GM12878 (cell line): ENCODE data around the gene ENO2. TPM values are rescaled to one million over a fixed set of nuclear protein-coding genes. Genes with fewer than 3 reads are reported as not detected.
A peak's percentile ranks its signal among the peaks of the same experiment; 100 is the strongest.

Source experiments
- ATAC-seq: fragments of 200-7000 bp; cut with Tn5 transposase; 3 replicates; pipeline ENCODE4 v1.9.1; 2020; ENCODE audit warnings: mild to moderate bottlenecking, moderate library complexity
- BruUV-seq: library from RNA; stranded (reverse); fragments of 400-500 nt; replicated peaks from 2 replicates; lab custom pipeline; 2021; lab: Mats Ljungman, UMichigan
- CTCF ChIA-PET: fragments of 300-600 bp; sonication (Branson Sonifier 250); formaldehyde crosslinking; extraction: SDS; loops from one replicate; lab custom pipeline; 2021; ENCODE audit warnings: inconsistent platforms; lab: Yijun Ruan, JAX
- POLR2A ChIA-PET: fragments of 350-600 bp; formaldehyde crosslinking; extraction: SDS; loops from one replicate; lab custom pipeline; 2021; ENCODE audit warnings: inconsistent platforms; lab: Charles Lee
- RAD21 ChIA-PET: fragments of 300-600 bp; sonication (Branson Sonifier 250); formaldehyde crosslinking; loops from one replicate; lab custom pipeline; 2023; ENCODE audit warnings: antibody characterized with exemption; ENCODE audit not compliant: unreplicated experiment; lab: Charles Lee
- SMC1A ChIA-PET: fragments of 300-600 bp; sonication (Branson Sonifier 250); formaldehyde crosslinking; loops from one replicate; lab custom pipeline; 2023; ENCODE audit not compliant: unreplicated experiment, uncharacterized antibody; lab: Charles Lee
- DNase-seq: peaks from one replicate; pipeline ENCODE4 v3.0.0-alpha.2; 2011; ENCODE audit warnings: low read depth, low spot score
- FAIRE-seq: peaks from 3 replicates; lab custom pipeline; 2011; peaks lifted over from hg19 to GRCh38; lab: Jason Lieb, UNC
- H2AFZ ChIP-seq: 2 replicates; pipeline ENCODE4 v1.6.0; 2011; ENCODE audit warnings: low read depth, low read length, control low read depth; ENCODE audit not compliant: control insufficient read depth
- H3K27ac ChIP-seq: 2 replicates; pipeline ENCODE4 v1.5.1; 2011; ENCODE audit warnings: control low read depth; ENCODE audit not compliant: control insufficient read depth, insufficient read depth
- H3K27me3 ChIP-seq, 2 experiments: replicated peaks in 1 of 2; 2 replicates each; pipeline versions ENCODE4 v1.6.0 to v1.6.1; 2011; ENCODE audit warnings: low read length in 1 of 2; ENCODE audit not compliant: control insufficient read depth in 2 of 2, insufficient read depth in 2 of 2
- H3K36me3 ChIP-seq, 2 experiments: 2 replicates each; pipeline ENCODE4 v1.5.1; 2011; ENCODE audit warnings: low read length in 1 of 2; ENCODE audit not compliant: control insufficient read depth in 2 of 2, insufficient read depth in 2 of 2
- H3K4me1 ChIP-seq: 2 replicates; pipeline ENCODE4 v1.6.1; 2011; ENCODE audit warnings: mild to moderate bottlenecking, low read length, moderate library complexity, mixed read lengths; ENCODE audit not compliant: control insufficient read depth, insufficient read depth
- H3K4me2 ChIP-seq: 2 replicates; pipeline ENCODE4 v1.6.0; 2011; ENCODE audit warnings: control low read depth; ENCODE audit not compliant: control insufficient read depth, insufficient read depth
- H3K4me3 ChIP-seq: fragments of 200-600 bp; sonication (generic); 2 replicates; pipeline ENCODE4 v1.5.1; 2016
- H3K79me2 ChIP-seq: 2 replicates; pipeline ENCODE4 v1.6.0; 2011; ENCODE audit warnings: low read length; ENCODE audit not compliant: control insufficient read depth, insufficient read depth
- H3K9ac ChIP-seq: 2 replicates; pipeline ENCODE4 v1.8.0; 2011; ENCODE audit warnings: low read length, control low read depth, mixed read lengths; ENCODE audit not compliant: control insufficient read depth, insufficient read depth
- H3K9me3 ChIP-seq: replicated peaks from 3 replicates; pipeline ENCODE4 v1.5.1; 2011; ENCODE audit warnings: mild to moderate bottlenecking, low read length; ENCODE audit not compliant: control insufficient read depth, insufficient read depth
- H4K20me1 ChIP-seq: 2 replicates; pipeline ENCODE4 v1.6.0; 2011; ENCODE audit not compliant: control insufficient read depth, insufficient read depth
- GABPA ChIP-seq: IDR thresholded peaks from 2 replicates; pipeline ENCODE4 v1.6.1; 2014; ENCODE audit warnings: antibody characterized with exemption, low read depth, mild to moderate bottlenecking, inconsistent platforms
- MYB ChIP-seq: fragments of 150-350 bp; IDR thresholded peaks from 2 replicates; pipeline ENCODE4 v1.6.1; 2014; ENCODE audit warnings: mild to moderate bottlenecking, low read depth, low read length, borderline replicate concordance
- POLR2AphosphoS2 ChIP-seq: IDR thresholded peaks from 2 replicates; pipeline ENCODE4 v1.6.1; 2011; ENCODE audit warnings: low read depth, mild to moderate bottlenecking, low read length, improper control_type of control experiment, moderate library complexity
- POLR2AphosphoS5 ChIP-seq: IDR thresholded peaks from 2 replicates; pipeline ENCODE4 v1.6.1; 2011; ENCODE audit warnings: mild to moderate bottlenecking, low read length, inconsistent platforms
- RFX5 ChIP-seq: IDR thresholded peaks from 2 replicates; pipeline ENCODE4 v1.6.1; 2011; ENCODE audit warnings: low read depth, low read length, improper control_type of control experiment
- STAT3 ChIP-seq: IDR thresholded peaks from 2 replicates; pipeline ENCODE4 v1.6.1; 2011; ENCODE audit warnings: low read depth, low read length, improper control_type of control experiment
- TCF12 ChIP-seq: IDR thresholded peaks from 2 replicates; pipeline ENCODE4 v1.6.1; 2011; ENCODE audit warnings: low read depth, mild to moderate bottlenecking, low read length
- WRNIP1 ChIP-seq: IDR thresholded peaks from 2 replicates; pipeline ENCODE4 v1.6.1; 2011; ENCODE audit warnings: low read depth, low read length, improper control_type of control experiment, borderline replicate concordance
- WGBS: methylation state at CpG from one replicate; pipeline ENCODE4 v1.1.6; 2016; ENCODE audit warnings: low lambda C conversion rate; ENCODE audit not compliant: insufficient replicate concordance, insufficient coverage; ENCODE audit errors: missing lambda C conversion rate; 5-methylcytosine and 5-hydroxymethylcytosine counted together
- in situ Hi-C: fragments of 300-500 bp; cut with MboI; formaldehyde crosslinking; loops from 9 replicates; pipeline ENCODE4 v1.14.3; 2018; ENCODE audit warnings: mixed read lengths
- intact Hi-C: fragments of 100-400 bp; cut with micrococcal nuclease; formaldehyde crosslinking; loops from one replicate; pipeline ENCODE4 v1.14.2; 2022; ENCODE audit not compliant: unreplicated experiment
- polyA plus RNA-seq, 11 experiments: library from polyadenylated mRNA; depleted of rRNA in 4 of 11; unstranded in 6 of 11; stranded (reverse) in 5 of 11; fragments of >200 nt; fragmentation: Nextera tagmentation in 4 of 11; fragmentation: Illumina TruSeq in 1 of 11; extraction: Ambion mirVana in 4 of 11; extraction: Trizol in 1 of 11; gene quantifications; 1 replicate in 1 of 11; 2 replicates in 10 of 11; pipeline versions ENCODE4 v1.2.1 to v1.2.3, GENCODE V29; 2011 to 2016; ENCODE audit warnings: inconsistent platforms in 2 of 11, missing spikeins in 2 of 11, low read depth in 1 of 11
- total RNA-seq, 4 experiments: library from RNA; depleted of rRNA in 3 of 4; stranded (reverse); fragments of >200 nt in 3 of 4; fragmentation: Illumina TruSeq in 1 of 4; extraction: Trizol in 1 of 4; gene quantifications; 2 replicates each; pipeline versions ENCODE4 v1.2.1 to v1.2.3, GENCODE V29; 2013 to 2021
- TF ChIP-seq, protein P1 (sequence below): IDR thresholded peaks from 2 replicates; pipeline ENCODE4 v1.6.1; 2011; ENCODE audit warnings: borderline replicate concordance, low read depth, mild to moderate bottlenecking, moderate library complexity, mixed read lengths, low read length; ENCODE audit not compliant: insufficient read depth; ENCODE audit errors: extremely low read length

The ENO2 gene
- total and polyA plus RNA-seq, 10 of the 15 experiments (the other 5 are each of a cell fraction or from before 2014, with no cell fraction given) = 24.8 to 196 (median 43.1) TPM

DNA sequence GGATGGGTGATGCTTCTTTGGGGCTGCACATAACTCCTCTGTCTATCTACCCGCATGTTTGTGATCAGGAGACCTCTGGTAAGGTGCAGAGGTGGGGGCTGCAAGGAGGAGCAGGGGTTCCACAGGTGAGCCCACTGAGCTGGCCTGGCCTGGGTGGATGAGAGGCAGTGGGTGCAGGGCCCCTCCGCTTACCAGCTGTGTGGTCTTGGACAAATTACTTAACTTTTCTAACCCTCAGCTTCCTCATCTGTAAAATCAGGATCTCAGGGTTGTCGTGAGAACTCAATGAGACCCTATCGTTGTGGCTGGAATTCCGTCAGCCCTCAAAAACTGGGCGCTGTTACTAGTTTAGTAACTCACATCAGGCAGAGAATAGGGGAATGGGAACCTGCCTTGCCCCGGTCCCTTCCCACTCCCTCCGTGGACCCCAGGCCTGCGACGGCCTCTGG, 44.3 kb downstream of the ENO2 start:
- ChIA-PET CTCF (interaction anchor here (0.9 to 13.2 kb wide), 10 partner anchors 10 to 206 kb away, joined by 3 to 645 read pairs (median 4); partner anchors contain the start of genes C12orf57, C1RL, MLF2 and PTPN6), RAD21 (interaction anchor here (0.8 to 13.5 kb wide), 7 partner anchors 12 to 89 kb away, joined by 3 to 426 read pairs (median 5); partner anchors contain the start of genes C12orf57, LPCAT3, RNU7-1 and SPSB2), POLR2A (interaction anchor here (0.6 to 13.5 kb wide), 9 partner anchors 14 to 167 kb away, joined by 3 to 524 read pairs (median 3); partner anchors contain the start of genes C12orf57, CDCA3, ENO2 and PTPN6), SMC1A (interaction anchor here (1.2 to 13.2 kb wide), 2 partner anchors 11 to 150 kb away, joined by 4 to 395 read pairs; partner anchors contain the start of genes C12orf57, C1RL, PTPN6 and RNU7-1)
- peaks cover 76% of the 10 kb centered on the region for H3K79me2 ChIP-seq
- no peak overlapping the region for H2AFZ ChIP-seq
- peak overlapping the region; percentile 95 for H3K4me3 ChIP-seq
- H3K4me2 ChIP-seq = peak overlapping the region; percentile 99
- in situ Hi-C loops (loop anchor here (25.0 kb wide), 1 partner anchor 1679 kb away; no protein-coding TSS in a partner anchor), intact Hi-C loops (no loop called here)
- TF ChIP-seq TCF12 (no peak), RFX5 (no peak), POLR2AphosphoS2 (no peak), GABPA (no peak), POLR2AphosphoS5 (no peak), STAT3 (no peak), WRNIP1 (no peak), MYB (no peak)
- TF ChIP-seq, protein P1, sequence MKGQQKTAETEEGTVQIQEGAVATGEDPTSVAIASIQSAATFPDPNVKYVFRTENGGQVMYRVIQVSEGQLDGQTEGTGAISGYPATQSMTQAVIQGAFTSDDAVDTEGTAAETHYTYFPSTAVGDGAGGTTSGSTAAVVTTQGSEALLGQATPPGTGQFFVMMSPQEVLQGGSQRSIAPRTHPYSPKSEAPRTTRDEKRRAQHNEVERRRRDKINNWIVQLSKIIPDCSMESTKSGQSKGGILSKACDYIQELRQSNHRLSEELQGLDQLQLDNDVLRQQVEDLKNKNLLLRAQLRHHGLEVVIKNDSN = no peak
- WGBS = 4% methylated on average over 10 of the region's 10 CpGs
- TSS peak; percentile 93 for BruUV-seq
- H3K9ac ChIP-seq = peak overlapping the region; percentile 91
- FAIRE-seq (no peak), ATAC-seq (peak; percentile 0), DNase-seq (no peak)
- H3K27me3 ChIP-seq = no peaks in the 10 kb centered on the region
- no peaks in the 10 kb centered on the region for H3K9me3 ChIP-seq
- H3K27ac ChIP-seq = peak overlapping the region; percentile 99
- no peaks in the 10 kb centered on the region for H4K20me1 ChIP-seq
- peaks cover 11 to 33% of the 10 kb centered on the region in 2 experiments for H3K36me3 ChIP-seq
- peaks cover 85% of the 10 kb centered on the region for H3K4me1 ChIP-seq
